Amniotic epithelial cell (primary cell): ENCODE data around the gene CCL11.

Source experiments
- DNase-seq: peaks from one replicate; pipeline ENCODE4 v3.0.0-alpha.2; 2010; ENCODE audit warnings: low read depth

The CCL11 gene

DNA sequence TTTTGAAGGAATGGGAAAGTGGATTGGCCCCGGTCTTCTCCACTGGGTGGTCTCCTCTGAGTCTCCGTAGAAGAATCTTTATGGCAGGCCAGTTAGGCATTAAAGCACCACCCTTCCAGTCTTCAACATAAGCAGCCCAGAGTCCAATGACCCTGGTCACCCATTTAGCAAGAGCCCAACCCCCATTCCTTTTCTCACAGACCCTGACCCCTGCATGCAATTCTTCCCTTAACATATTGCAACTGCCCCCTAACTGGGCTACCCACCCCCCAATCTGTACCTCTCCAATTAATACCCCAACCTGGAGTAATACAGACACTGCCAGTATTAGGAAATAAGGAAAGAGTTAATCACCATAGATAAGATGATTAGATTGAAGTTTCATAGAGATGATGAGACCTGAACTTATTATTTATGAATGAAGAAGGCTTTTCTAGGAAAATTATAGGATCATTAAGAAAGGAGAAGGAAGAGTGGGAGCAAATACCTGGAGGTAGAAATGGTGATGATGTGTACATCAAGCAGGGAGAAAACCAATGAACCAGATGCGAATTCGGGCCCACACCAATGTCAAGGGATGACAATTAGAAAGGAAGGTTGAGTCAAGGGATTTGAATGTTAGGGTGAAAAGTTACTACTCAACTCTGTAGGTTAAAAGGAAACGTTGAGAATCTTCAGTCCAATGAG lies 28.1 kb upstream of the CCL11 start:
- DNase-seq = no peak

DNA sequence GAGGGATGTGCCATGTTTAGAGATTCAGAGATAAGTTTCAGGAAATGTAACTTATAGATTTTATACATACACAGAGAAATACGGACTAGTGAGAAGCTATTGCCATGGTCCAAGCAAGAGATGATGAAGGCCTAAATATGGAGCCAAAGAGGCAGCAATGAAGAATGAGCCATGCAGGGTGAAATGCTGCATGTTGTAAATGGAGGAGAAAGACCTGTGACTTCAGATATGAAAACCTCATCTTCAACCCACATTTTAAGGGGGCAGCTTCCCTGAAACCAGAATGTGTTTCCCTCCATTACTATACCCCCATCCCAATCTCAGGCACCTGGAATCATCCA lies 27.6 kb upstream of the CCL11 start:
- no peak for DNase-seq

DNA sequence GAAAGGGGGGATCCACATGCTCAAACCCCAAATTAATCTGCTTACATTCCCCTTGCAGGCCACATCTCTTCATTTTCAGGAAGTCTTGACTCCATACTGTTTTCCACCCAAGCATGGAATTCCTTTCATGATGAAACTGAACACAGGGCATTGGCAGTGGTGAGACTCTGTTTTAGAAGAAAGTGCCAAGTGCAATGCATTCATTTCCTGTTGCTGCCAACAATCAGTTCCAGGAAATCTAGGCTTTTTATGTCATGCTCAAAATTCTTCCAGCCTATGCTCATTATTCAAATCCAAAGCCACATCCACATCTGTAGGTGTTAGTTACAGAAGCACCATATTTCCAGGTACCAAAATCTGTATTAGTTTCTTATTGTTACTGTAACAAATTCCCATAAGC lies 26.4 kb upstream of the CCL11 start:
- no peak for DNase-seq

GRCh38 chr17:34260861-34261260 lies 24.7 kb upstream of the CCL11 start:
- DNase-seq = no peak

DNA sequence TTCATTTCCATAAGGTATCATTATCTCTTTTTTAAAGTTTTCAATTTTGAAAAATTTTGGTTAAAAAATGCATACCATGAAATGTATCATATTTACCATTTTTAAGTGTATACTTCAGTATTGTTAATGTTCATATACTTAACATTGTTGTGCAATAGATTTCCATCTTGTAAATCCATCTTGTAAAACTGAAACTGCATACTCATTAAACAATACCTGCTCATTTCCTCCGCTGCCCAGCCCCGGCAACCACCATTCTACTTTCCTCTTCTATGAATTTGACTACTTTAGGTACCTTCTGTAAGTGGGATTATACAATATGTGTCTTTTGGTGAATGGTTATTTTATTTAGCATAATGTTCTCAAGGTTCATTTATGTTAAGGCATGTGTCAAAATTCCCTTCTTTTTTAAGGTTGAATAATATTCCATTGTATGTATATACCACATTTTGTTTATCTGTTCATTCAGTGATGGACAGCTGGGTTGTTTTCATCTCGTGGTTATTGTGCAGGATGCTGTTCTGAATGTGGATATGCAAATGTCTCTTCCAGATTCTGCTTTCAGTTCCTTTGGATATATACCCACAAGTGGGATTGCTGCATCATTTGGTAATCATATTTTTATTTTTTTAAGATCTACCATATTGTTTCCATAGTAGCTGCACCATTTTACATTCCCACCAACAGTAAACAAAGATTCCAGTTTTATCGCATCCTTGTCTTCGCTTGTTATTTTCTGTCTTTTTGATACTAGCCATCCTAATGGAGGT lies 23.8 kb upstream of the CCL11 start:
- DNase-seq = no peak

DNA sequence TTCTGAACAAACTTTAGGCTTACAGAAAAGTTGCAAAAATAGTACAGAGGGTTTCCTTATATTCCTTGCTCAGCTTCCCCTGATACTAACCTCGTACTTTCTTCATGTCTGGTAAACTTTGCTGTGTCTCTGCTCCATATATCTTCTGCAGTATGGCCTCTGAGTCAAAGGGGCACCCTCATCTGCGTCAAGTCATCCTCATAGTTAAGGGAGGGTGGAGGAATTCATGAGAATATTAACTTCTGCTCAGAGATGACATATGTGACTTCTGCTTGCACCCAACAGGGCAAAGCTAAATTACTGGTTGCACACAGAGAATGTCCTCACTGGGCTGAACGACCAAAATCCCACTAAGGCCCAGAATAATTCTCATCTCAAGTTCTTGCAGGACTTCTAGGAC lies 19.8 kb upstream of the CCL11 start:
- no peak for DNase-seq

GRCh38 chr17:34269969-34270368 lies 15.6 kb upstream of the CCL11 start, which contains the start of gene CCL7:
Gene CCL7 (plus strand): TSS chr17:34270221. CDS start chr17:34270291, 70 bp downstream.
- DNase-seq = no peak

- DNase-seq = no peak
These were observed 9.7 kb upstream of the CCL11 start for GRCh38 chr17:34275881-34276280.

GRCh38 chr17:34276826-34277225 lies 8.7 kb upstream of the CCL11 start:
- no peak for DNase-seq

DNA sequence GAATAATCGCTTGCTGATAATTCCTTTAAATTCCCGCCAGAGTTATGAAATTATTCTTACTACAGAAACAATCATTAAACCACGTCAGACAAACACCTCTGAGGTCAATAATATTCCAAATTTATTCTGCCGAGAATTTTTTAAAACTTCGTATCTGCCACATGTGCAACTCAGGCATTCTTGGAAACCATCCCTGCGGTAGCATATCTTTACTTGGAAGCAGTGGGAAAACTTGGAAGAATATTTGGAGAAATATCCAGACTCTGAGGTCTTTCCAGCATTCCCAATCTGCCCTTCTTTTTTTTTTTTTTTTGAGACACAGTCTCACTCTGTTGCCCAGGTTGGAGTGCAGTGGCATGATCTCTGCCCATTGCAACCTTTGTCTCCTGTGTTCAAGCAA lies 2.0 kb upstream of the CCL11 start:
- DNase-seq = no peak

- DNase-seq = no peak
These were observed 2.3 kb downstream of the CCL11 start for GRCh38 chr17:34287875-34288274.

DNA sequence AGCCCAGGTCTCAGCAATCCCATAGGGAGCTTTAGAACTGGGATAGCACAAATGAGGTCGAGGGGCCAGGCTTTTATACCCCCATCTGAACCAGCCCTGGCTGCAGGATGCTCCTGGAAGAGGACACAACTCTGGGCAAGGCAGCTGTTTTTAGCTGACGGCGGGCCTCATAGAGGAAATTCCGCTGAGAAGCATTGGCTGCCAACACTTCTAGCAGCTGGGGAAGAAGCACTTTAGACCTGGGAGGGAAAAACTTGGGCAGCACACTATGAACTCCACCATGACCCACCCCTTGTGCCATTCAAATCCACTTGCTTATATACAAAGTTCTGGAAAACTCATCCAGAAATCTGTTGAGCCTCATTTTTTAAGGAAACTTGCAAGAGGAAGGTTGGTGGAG lies 5.0 kb downstream of the CCL11 start:
- no peak for DNase-seq

- no peak for DNase-seq
These were observed 6.3 kb downstream of the CCL11 start for GRCh38 chr17:34291721-34292348.

DNA sequence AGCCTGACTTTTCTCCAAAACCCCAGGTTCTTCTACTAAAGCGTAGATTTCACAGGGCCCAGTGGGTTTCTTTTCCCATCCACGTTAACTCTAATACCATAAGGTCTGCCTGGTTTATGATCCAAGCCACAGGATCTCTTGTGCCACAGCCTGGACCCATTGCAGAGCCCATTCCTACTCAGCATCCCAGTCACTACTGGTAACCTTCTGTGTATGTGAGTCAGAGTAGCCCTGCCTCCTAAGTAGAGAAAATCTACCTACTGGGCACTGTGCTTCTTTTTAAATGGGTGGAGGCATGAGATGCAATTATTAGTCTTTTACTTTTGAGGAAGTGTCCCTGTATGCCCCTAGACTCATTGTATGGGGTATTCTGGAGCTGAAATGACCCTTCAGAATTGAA lies 13.5 kb downstream of the CCL11 start:
- DNase-seq = no peak

DNA sequence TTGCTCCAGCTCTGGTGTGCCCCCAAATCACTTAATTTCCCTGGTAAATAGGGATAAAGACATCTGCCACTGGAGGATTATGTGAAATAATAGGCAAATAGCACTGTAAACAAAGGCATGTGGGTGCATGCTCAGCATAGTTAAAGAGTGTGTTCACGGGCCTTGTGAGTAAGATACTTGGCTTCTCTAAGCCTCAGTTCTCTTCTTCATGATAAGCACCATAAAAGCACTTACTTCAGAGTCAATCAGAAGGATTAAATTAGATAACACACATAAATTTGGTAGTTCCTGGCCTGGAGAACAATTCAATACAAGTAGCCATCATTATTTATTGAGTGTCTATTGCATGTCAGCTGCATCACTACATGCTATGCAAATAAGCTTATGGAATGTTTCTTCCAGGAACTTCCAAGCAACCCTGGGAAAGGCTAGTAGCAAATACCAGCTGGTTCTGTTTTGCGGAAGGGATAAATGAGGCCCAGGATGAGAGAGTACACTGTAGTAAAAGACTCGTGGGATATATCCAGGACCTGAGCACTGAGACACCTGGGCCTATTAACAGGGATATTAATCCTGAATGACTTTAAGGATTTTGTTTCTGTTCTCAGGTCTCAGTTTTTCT lies 14.5 kb downstream of the CCL11 start:
- no peak for DNase-seq

DNA sequence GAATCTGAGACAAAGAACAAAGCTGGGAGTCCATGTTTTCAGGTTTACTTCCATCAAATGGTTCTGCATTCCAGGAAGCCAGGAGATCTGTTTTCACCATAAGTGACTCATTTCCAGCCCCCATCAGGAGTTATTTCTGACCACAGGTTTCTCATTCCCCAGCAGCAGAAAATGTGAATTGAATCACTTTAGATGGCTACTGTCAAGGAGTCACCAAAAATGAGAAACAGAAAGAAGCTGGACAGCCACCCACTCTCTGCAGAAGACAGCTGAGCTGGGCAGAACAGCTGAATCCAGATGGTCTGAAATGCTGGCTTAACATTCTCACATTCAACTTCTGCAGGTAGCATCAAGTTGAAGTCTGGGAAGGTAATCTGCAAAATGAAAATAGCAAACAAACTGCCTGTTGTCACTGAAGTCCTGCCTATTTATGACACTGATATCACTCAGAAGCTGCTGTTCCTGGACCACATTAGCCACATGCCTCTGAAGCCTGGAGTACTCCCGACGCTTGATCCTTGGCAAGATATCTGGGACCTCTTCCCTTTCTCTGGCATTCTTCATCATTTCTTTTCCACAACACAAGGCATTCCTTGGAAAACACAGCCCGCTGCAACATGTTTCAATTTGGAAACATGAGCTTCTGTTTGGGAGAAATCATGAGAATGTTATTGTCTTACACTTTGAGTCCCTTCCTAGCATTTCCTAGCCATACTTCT lies 15.3 kb downstream of the CCL11 start:
- no peak for DNase-seq

- no peak for DNase-seq
These were observed 16.4 kb downstream of the CCL11 start for GRCh38 chr17:34301986-34302385.

DNA sequence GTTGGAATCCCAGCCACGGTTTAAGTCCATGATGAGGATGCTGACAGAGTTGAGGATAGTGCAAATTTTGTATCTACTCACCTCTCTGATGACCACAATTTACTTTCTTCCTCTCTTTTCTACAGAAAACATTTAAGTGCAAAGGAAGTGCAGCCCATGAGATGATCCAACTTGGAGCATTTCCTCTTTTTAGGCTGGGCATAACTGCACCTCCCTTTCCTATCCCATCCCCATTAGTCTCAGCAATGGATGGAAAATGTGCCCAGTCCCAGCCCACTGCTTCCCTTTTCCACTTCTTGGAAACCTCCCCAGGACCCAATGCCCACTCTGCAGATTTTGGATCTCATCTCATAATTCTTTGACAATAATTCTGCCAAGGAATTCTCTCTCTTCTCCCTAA lies 17.1 kb downstream of the CCL11 start:
- DNase-seq = no peak

- no peak for DNase-seq
These were observed 18.1 kb downstream of the CCL11 start for GRCh38 chr17:34303606-34304005.

- DNase-seq = no peak
These were observed 19.5 kb downstream of the CCL11 start for GRCh38 chr17:34305061-34305460.

GRCh38 chr17:34305606-34306005 lies 20.1 kb downstream of the CCL11 start:
- no peak for DNase-seq

DNA sequence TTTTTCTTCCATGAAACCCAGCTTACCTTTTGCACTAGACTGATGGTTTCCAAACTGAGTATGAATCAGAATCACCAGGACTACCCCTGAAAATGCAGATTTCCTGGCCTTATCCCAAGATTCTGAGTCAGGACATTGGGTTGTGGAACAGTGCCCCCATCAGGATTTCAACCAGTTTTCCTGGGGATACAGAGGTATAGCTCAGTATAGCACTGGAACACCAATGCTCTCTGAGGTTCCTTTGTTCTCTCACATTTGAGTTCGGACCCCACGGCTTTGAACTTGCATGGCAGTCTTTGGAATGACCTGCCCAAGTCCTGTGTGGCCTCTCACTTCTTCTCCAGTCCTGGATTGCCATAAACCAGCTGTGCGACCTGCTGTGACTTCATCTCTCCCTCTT lies 20.9 kb downstream of the CCL11 start:
- DNase-seq = no peak
